GM12878 (cell line): ENCODE measurements around the gene CNTLN. TPM values are rescaled to one million over a fixed set of nuclear protein-coding genes. Genes with fewer than 3 reads are reported as not detected.

Experiments
- ATAC-seq: fragments of 200-7000 bp; cut with Tn5 transposase; 3 replicates; pipeline ENCODE4 v1.9.1; 2020; ENCODE audit warnings: mild to moderate bottlenecking, moderate library complexity
- BruUV-seq: library from RNA; stranded (reverse); fragments of 400-500 nt; replicated peaks from 2 replicates; lab custom pipeline; 2021; lab: Mats Ljungman, UMichigan
- CTCF ChIA-PET: fragments of 300-600 bp; sonication (Branson Sonifier 250); formaldehyde crosslinking; extraction: SDS; loops from one replicate; lab custom pipeline; 2021; ENCODE audit warnings: inconsistent platforms; lab: Yijun Ruan, JAX
- POLR2A ChIA-PET: fragments of 350-600 bp; formaldehyde crosslinking; extraction: SDS; loops from one replicate; lab custom pipeline; 2021; ENCODE audit warnings: inconsistent platforms; lab: Charles Lee
- RAD21 ChIA-PET: fragments of 300-600 bp; sonication (Branson Sonifier 250); formaldehyde crosslinking; loops from one replicate; lab custom pipeline; 2023; ENCODE audit warnings: antibody characterized with exemption; ENCODE audit not compliant: unreplicated experiment; lab: Charles Lee
- SMC1A ChIA-PET: fragments of 300-600 bp; sonication (Branson Sonifier 250); formaldehyde crosslinking; loops from one replicate; lab custom pipeline; 2023; ENCODE audit not compliant: unreplicated experiment, uncharacterized antibody; lab: Charles Lee
- DNase-seq: peaks from one replicate; pipeline ENCODE4 v3.0.0-alpha.2; 2011; ENCODE audit warnings: low read depth, low spot score
- FAIRE-seq: peaks from 3 replicates; lab custom pipeline; 2011; peaks lifted over from hg19 to GRCh38; lab: Jason Lieb, UNC
- H2AFZ ChIP-seq: 2 replicates; pipeline ENCODE4 v1.6.0; 2011; ENCODE audit warnings: low read depth, low read length, control low read depth; ENCODE audit not compliant: control insufficient read depth
- H3K27ac ChIP-seq: 2 replicates; pipeline ENCODE4 v1.5.1; 2011; ENCODE audit warnings: control low read depth; ENCODE audit not compliant: control insufficient read depth, insufficient read depth
- H3K27me3 ChIP-seq, 2 experiments: replicated peaks in 1 of 2; 2 replicates each; pipeline versions ENCODE4 v1.6.0 to v1.6.1; 2011; ENCODE audit warnings: low read length in 1 of 2; ENCODE audit not compliant: control insufficient read depth in 2 of 2, insufficient read depth in 2 of 2
- H3K36me3 ChIP-seq, 2 experiments: 2 replicates each; pipeline ENCODE4 v1.5.1; 2011; ENCODE audit warnings: low read length in 1 of 2; ENCODE audit not compliant: control insufficient read depth in 2 of 2, insufficient read depth in 2 of 2
- H3K4me1 ChIP-seq: 2 replicates; pipeline ENCODE4 v1.6.1; 2011; ENCODE audit warnings: mild to moderate bottlenecking, low read length, moderate library complexity, mixed read lengths; ENCODE audit not compliant: control insufficient read depth, insufficient read depth
- H3K4me2 ChIP-seq: 2 replicates; pipeline ENCODE4 v1.6.0; 2011; ENCODE audit warnings: control low read depth; ENCODE audit not compliant: control insufficient read depth, insufficient read depth
- H3K4me3 ChIP-seq: fragments of 200-600 bp; sonication (generic); 2 replicates; pipeline ENCODE4 v1.5.1; 2016
- H3K79me2 ChIP-seq: 2 replicates; pipeline ENCODE4 v1.6.0; 2011; ENCODE audit warnings: low read length; ENCODE audit not compliant: control insufficient read depth, insufficient read depth
- H3K9ac ChIP-seq: 2 replicates; pipeline ENCODE4 v1.8.0; 2011; ENCODE audit warnings: low read length, control low read depth, mixed read lengths; ENCODE audit not compliant: control insufficient read depth, insufficient read depth
- H3K9me3 ChIP-seq: replicated peaks from 3 replicates; pipeline ENCODE4 v1.5.1; 2011; ENCODE audit warnings: mild to moderate bottlenecking, low read length; ENCODE audit not compliant: control insufficient read depth, insufficient read depth
- H4K20me1 ChIP-seq: 2 replicates; pipeline ENCODE4 v1.6.0; 2011; ENCODE audit not compliant: control insufficient read depth, insufficient read depth
- BHLHE40 ChIP-seq, 2 experiments: fragments of 450-650 bp in 1 of 2; IDR thresholded peaks; 2 replicates each; pipeline ENCODE4 v1.6.1; 2011 to 2017; ENCODE audit warnings: low read depth in 2 of 2, borderline replicate concordance in 1 of 2, improper control_type of control experiment in 1 of 2, low read length in 1 of 2, mild to moderate bottlenecking in 1 of 2
- FOS ChIP-seq: IDR thresholded peaks from 3 replicates; pipeline ENCODE4 v1.6.1; 2011; ENCODE audit warnings: borderline replicate concordance; ENCODE audit not compliant: insufficient read length; ENCODE audit errors: extremely low read depth
- HDGF ChIP-seq: fragments of 450-650 bp; IDR thresholded peaks from 2 replicates; pipeline ENCODE4 v1.6.1; 2016; ENCODE audit warnings: antibody characterized with exemption
- JUND ChIP-seq: IDR thresholded peaks from 2 replicates; pipeline ENCODE4 v1.6.1; 2012; ENCODE audit warnings: low read depth, mild to moderate bottlenecking, low read length, improper control_type of control experiment, moderate library complexity
- NR2F1 ChIP-seq: fragments of 450-650 bp; conservative IDR thresholded peaks from 2 replicates; pipeline ENCODE4 v1.6.1; 2017; ENCODE audit warnings: mild to moderate bottlenecking
- RBBP5 ChIP-seq: fragments of 200-600 bp; sonication (generic); conservative IDR thresholded peaks from 2 replicates; pipeline ENCODE4 v1.6.1; 2016
- SUZ12 ChIP-seq: fragments of 200-600 bp; sonication (generic); IDR thresholded peaks from one replicate; pipeline ENCODE4 v1.6.1; 2018; ENCODE audit warnings: antibody characterized with exemption, mild to moderate bottlenecking; ENCODE audit not compliant: unreplicated experiment
- WRNIP1 ChIP-seq: IDR thresholded peaks from 2 replicates; pipeline ENCODE4 v1.6.1; 2011; ENCODE audit warnings: low read depth, low read length, improper control_type of control experiment, borderline replicate concordance
- ZNF274 ChIP-seq: IDR thresholded peaks from one replicate; pipeline ENCODE4 v1.8.0; 2011; ENCODE audit not compliant: insufficient read length, insufficient read depth
- WGBS: methylation state at CpG from one replicate; pipeline ENCODE4 v1.1.6; 2016; ENCODE audit warnings: low lambda C conversion rate; ENCODE audit not compliant: insufficient replicate concordance, insufficient coverage; ENCODE audit errors: missing lambda C conversion rate; 5-methylcytosine and 5-hydroxymethylcytosine counted together
- in situ Hi-C: fragments of 300-500 bp; cut with MboI; formaldehyde crosslinking; loops from 9 replicates; pipeline ENCODE4 v1.14.3; 2018; ENCODE audit warnings: mixed read lengths
- intact Hi-C: fragments of 100-400 bp; cut with micrococcal nuclease; formaldehyde crosslinking; loops from one replicate; pipeline ENCODE4 v1.14.2; 2022; ENCODE audit not compliant: unreplicated experiment
- polyA plus RNA-seq, 11 experiments: library from polyadenylated mRNA; depleted of rRNA in 4 of 11; unstranded in 6 of 11; stranded (reverse) in 5 of 11; fragments of >200 nt; fragmentation: Nextera tagmentation in 4 of 11; fragmentation: Illumina TruSeq in 1 of 11; extraction: Ambion mirVana in 4 of 11; extraction: Trizol in 1 of 11; gene quantifications; 1 replicate in 1 of 11; 2 replicates in 10 of 11; pipeline versions ENCODE4 v1.2.1 to v1.2.3, GENCODE V29; 2011 to 2016; ENCODE audit warnings: inconsistent platforms in 2 of 11, missing spikeins in 2 of 11, low read depth in 1 of 11
- total RNA-seq, 4 experiments: library from RNA; depleted of rRNA in 3 of 4; stranded (reverse); fragments of >200 nt in 3 of 4; fragmentation: Illumina TruSeq in 1 of 4; extraction: Trizol in 1 of 4; gene quantifications; 2 replicates each; pipeline versions ENCODE4 v1.2.1 to v1.2.3, GENCODE V29; 2013 to 2021
- TF ChIP-seq, protein P1 (sequence below): fragments of 450-650 bp; formaldehyde crosslinking; IDR thresholded peaks from 2 replicates; pipeline ENCODE4 v1.4.0; 2022; ENCODE audit warnings: mild to moderate bottlenecking, moderate library complexity
- TF ChIP-seq, protein P2 (sequence below): IDR thresholded peaks from 2 replicates; pipeline ENCODE4 v1.6.1; 2012; ENCODE audit warnings: low read length, inconsistent platforms

The CNTLN gene
- total and polyA plus RNA-seq, 10 of the 15 experiments (the other 5 are each of a cell fraction or from before 2014, with no cell fraction given): 0.01 to 7.0 (median 0.03) TPM; not detected in 4

- Histone ChIP-seq H3K4me3 (no peak overlapping the region), H3K27me3 (no peaks in the 10 kb centered on the region), H3K9me3 (no peaks in the 10 kb centered on the region), H3K4me2 (no peak overlapping the region), H4K20me1 (no peaks in the 10 kb centered on the region), H3K36me3 (no peaks in the 10 kb centered on the region), H3K27ac (no peak overlapping the region), H3K79me2 (no peaks in the 10 kb centered on the region), H2AFZ (no peak overlapping the region), H3K9ac (no peak overlapping the region)
- ChIA-PET CTCF (interaction anchor here (0.9 kb wide), 1 partner anchor 423 kb away, joined by 3 read pairs; no protein-coding TSS in a partner anchor), SMC1A (interaction anchor here (0.6 to 0.7 kb wide), 2 partner anchors 359 to 786 kb away, joined by 3 read pairs; no protein-coding TSS in a partner anchor), POLR2A (no interaction called here), RAD21 (no interaction called here)
- no peak for DNase-seq
- no TSS peak for BruUV-seq
- FAIRE-seq: no peak
- intact Hi-C loops (no loop called here), in situ Hi-C loops (no loop called here)
- no peak for ATAC-seq
- no peak for TF ChIP-seq HDGF
- TF ChIP-seq, protein P1, sequence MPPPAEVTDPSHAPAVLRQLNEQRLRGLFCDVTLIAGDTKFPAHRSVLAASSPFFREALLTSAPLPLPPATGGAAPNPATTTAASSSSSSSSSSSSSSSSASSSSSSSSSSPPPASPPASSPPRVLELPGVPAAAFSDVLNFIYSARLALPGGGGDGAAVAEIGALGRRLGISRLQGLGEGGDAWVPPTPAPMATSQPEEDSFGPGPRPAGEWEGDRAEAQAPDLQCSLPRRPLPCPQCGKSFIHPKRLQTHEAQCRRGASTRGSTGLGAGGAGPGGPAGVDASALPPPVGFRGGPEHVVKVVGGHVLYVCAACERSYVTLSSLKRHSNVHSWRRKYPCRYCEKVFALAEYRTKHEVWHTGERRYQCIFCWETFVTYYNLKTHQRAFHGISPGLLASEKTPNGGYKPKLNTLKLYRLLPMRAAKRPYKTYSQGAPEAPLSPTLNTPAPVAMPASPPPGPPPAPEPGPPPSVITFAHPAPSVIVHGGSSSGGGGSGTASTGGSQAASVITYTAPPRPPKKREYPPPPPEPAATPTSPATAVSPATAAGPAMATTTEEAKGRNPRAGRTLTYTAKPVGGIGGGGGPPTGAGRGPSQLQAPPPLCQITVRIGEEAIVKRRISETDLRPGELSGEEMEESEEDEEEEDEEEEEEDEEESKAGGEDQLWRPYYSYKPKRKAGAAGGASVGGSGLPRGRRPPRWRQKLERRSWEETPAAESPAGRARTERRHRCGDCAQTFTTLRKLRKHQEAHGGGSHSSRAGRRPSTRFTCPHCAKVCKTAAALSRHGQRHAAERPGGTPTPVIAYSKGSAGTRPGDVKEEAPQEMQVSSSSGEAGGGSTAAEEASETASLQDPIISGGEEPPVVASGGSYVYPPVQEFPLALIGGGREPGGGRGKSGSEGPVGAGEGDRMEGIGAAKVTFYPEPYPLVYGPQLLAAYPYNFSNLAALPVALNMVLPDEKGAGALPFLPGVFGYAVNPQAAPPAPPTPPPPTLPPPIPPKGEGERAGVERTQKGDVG (CRISPR knock-in tag): no peak
- no peak for TF ChIP-seq FOS
- TF ChIP-seq RBBP5: no peak
- TF ChIP-seq WRNIP1: no peak
- no peak for TF ChIP-seq ZNF274
- TF ChIP-seq JUND: no peak
- TF ChIP-seq, protein P2, sequence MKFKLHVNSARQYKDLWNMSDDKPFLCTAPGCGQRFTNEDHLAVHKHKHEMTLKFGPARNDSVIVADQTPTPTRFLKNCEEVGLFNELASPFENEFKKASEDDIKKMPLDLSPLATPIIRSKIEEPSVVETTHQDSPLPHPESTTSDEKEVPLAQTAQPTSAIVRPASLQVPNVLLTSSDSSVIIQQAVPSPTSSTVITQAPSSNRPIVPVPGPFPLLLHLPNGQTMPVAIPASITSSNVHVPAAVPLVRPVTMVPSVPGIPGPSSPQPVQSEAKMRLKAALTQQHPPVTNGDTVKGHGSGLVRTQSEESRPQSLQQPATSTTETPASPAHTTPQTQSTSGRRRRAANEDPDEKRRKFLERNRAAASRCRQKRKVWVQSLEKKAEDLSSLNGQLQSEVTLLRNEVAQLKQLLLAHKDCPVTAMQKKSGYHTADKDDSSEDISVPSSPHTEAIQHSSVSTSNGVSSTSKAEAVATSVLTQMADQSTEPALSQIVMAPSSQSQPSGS: no peak
- no peak for TF ChIP-seq BHLHE40 (IDR thresholded peaks at IDR 0.05; ENCODE audit: borderline replicate concordance in 1 of 2, low read depth in 2 of 2, low read length in 1 of 2)
- no peak for TF ChIP-seq NR2F1
- no peak for TF ChIP-seq SUZ12
- TF ChIP-seq, all 136 proteins: peak for 0
- WGBS: 0% methylated on average over 1 of the region's 1 CpG
- H3K4me1 ChIP-seq: no peaks in the 10 kb centered on the region
Observed at GRCh38 chr9:17486396-17486795, 351.6 kb downstream of the CNTLN start.
